ENCODE data around the gene FCHSD2. TPM values are rescaled to one million over a fixed set of nuclear protein-coding genes. Genes with fewer than 3 reads are reported as not detected.

The FCHSD2 gene
- total and polyA plus RNA-seq, 2 donors (not counting 1 experiment from before 2014, with no cell fraction given) = 113 to 189 TPM

DNA sequence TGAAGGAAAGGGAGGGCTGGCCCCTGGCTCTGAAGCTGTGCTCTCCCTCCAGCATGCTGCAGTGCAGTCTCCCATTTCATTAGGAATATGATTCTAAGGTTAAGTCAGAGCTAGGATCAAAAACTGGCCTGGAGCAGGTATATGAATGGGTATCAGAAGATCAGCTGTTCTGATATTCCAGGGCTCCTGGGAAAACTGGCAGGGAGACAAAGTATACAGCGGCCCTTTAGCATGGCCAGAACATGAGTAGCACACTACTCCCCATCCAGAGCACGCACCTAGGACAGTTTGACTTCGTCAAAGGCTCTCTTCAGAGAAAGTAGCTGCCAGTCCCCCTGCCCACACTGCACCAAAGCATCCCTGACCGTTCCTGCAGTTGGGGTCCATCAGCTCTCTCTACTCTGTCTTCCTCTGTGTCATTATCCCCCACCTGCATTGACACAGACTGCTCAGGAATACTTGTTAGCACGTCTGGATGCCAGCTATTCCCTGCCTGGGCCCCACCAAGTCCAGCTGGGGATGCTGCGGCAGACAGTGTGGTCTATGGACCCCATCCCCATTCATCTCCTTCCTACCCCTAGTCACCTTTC is 4.0 kb upstream of the FCHSD2 start:
- Histone ChIP-seq H3K4me3 (ENCODE audit: control extremely low read depth in 1 of 5, extremely low read depth in 1 of 5, insufficient read depth in 1 of 5, low read depth in 2 of 5, low read length in 4 of 5) (no peak overlapping the region), H3K4me1 (ENCODE audit: control insufficient read depth in 2 of 2, insufficient read depth in 2 of 2, low read length in 2 of 2) (peaks cover 81 to 84% of the 10 kb centered on the region in 2 donors), H3K36me3 (replicated peaks in 1 of 2; ENCODE audit: control extremely low read depth in 1 of 2, control insufficient read depth in 1 of 2, extremely low read depth in 1 of 2, insufficient read depth in 2 of 2, low read length in 1 of 2) (no peaks in the 10 kb centered on the region), H3K9me3 (ENCODE audit: control extremely low read depth in 1 of 3, control insufficient read depth in 2 of 3, insufficient read depth in 1 of 3, low read length in 2 of 3) (no peaks in the 10 kb centered on the region), H3K27ac (ENCODE audit: low read length in 2 of 2) (peak overlapping the region; percentile 3 to 64), H3K9ac (ENCODE audit: low read length) (peak overlapping the region; percentile 14), H3K27me3 (replicated peaks in 1 of 4; ENCODE audit: control extremely low read depth in 1 of 4, control insufficient read depth in 3 of 4, insufficient read depth in 4 of 4, low read length in 3 of 4) (no peaks in the 10 kb centered on the region), H3K4me2 (replicated peaks; ENCODE audit: low read depth, low read length, poor library complexity, severe bottlenecking) (peak overlapping the region; percentile 52), H4K20me1 (ENCODE audit: control insufficient read depth, insufficient read depth, low read length, poor library complexity, severe bottlenecking) (no peaks in the 10 kb centered on the region), H3K79me2 (ENCODE audit: control insufficient read depth, insufficient read depth, low read length) (peaks cover 54% of the 10 kb centered on the region), H2AFZ (ENCODE audit: insufficient read depth, low read depth, low read length, poor library complexity, severe bottlenecking) (no peak overlapping the region)
- TF ChIP-seq, protein P1, sequence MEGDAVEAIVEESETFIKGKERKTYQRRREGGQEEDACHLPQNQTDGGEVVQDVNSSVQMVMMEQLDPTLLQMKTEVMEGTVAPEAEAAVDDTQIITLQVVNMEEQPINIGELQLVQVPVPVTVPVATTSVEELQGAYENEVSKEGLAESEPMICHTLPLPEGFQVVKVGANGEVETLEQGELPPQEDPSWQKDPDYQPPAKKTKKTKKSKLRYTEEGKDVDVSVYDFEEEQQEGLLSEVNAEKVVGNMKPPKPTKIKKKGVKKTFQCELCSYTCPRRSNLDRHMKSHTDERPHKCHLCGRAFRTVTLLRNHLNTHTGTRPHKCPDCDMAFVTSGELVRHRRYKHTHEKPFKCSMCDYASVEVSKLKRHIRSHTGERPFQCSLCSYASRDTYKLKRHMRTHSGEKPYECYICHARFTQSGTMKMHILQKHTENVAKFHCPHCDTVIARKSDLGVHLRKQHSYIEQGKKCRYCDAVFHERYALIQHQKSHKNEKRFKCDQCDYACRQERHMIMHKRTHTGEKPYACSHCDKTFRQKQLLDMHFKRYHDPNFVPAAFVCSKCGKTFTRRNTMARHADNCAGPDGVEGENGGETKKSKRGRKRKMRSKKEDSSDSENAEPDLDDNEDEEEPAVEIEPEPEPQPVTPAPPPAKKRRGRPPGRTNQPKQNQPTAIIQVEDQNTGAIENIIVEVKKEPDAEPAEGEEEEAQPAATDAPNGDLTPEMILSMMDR (IDR thresholded peaks at IDR 0.05) = no peak
- no peak for TF ChIP-seq EZH2 (IDR thresholded peaks at IDR 0.05; ENCODE audit: borderline replicate concordance, insufficient read depth, low read depth, low read length, poor library complexity, severe bottlenecking)
- 96% methylated on average over 6 of the region's 6 CpGs for WGBS (ENCODE audit: insufficient coverage)
- ChIA-PET POLR2A (interaction anchor here (0.6 to 1.9 kb wide), 5 partner anchors 9 to 221 kb away, joined by 3 to 7 read pairs (median 4); no protein-coding TSS in a partner anchor), CTCF (interaction anchor here (1.0 to 7.0 kb wide), 6 partner anchors 8 to 284 kb away, joined by 3 to 102 read pairs (median 5); no protein-coding TSS in a partner anchor)
- Mint-ChIP-seq H3K9me3 (ENCODE audit: insufficient read depth) (no peaks in the 10 kb centered on the region), H3K4me3 (peak overlapping the region; percentile 45), H3K4me1 (peaks cover 83% of the 10 kb centered on the region), H3K27ac (peak overlapping the region; percentile 91), H3K27me3 (no peaks in the 10 kb centered on the region)
- intact Hi-C loops (cut with micrococcal nuclease) = no loop called here
- DNase-seq = no peak
- no peak for ATAC-seq (ENCODE audit: low read depth)

Measured in B cell (primary cell).